OCI-LY1 (cell line): Measurements from ENCODE around the gene ADNP.

ENCODE experiments used
- H2AFZ ChIP-seq: fragments of 200-600 bp; sonication (generic), shearing (Covaris generic); 2 replicates; pipeline ENCODE4 v1.6.0; 2014; ENCODE audit warnings: antibody characterized with exemption, mild to moderate bottlenecking, low read length
- H3F3A ChIP-seq: fragments of 200-600 bp; sonication (generic), shearing (Covaris generic); 2 replicates; pipeline ENCODE4 v1.6.0; 2014; ENCODE audit warnings: mild to moderate bottlenecking, antibody characterized with exemption, low read length, moderate library complexity; ENCODE audit not compliant: insufficient read depth
- H3K27ac ChIP-seq: fragments of 200-600 bp; sonication (generic); 2 replicates; pipeline ENCODE4 v1.5.1; 2014; ENCODE audit warnings: low read length, mixed run types, mild to moderate bottlenecking, low read depth; ENCODE audit not compliant: poor library complexity, severe bottlenecking
- H3K27me3 ChIP-seq: fragments of 200-600 bp; sonication (generic); 2 replicates; pipeline ENCODE4 v1.6.0; 2014; ENCODE audit warnings: antibody characterized with exemption, mild to moderate bottlenecking, low read length, moderate library complexity; ENCODE audit not compliant: insufficient read depth
- H3K36me3 ChIP-seq: fragments of 200-600 bp; sonication (generic); 2 replicates; pipeline ENCODE4 v1.6.1; 2014; ENCODE audit warnings: mild to moderate bottlenecking, antibody characterized with exemption, low read length, moderate library complexity, mixed read lengths; ENCODE audit not compliant: insufficient read depth
- H3K4me1 ChIP-seq: fragments of 200-600 bp; sonication (generic); 2 replicates; pipeline ENCODE4 v1.5.1; 2014; ENCODE audit warnings: mild to moderate bottlenecking, low read length, moderate library complexity; ENCODE audit not compliant: insufficient read depth, severe bottlenecking
- H3K4me2 ChIP-seq: fragments of 200-600 bp; sonication (generic), shearing (Covaris generic); 2 replicates; pipeline ENCODE4 v1.6.1; 2014; ENCODE audit warnings: low read length
- H3K4me3 ChIP-seq: fragments of 200-600 bp; sonication (generic); 2 replicates; pipeline ENCODE4 v1.5.1; 2014; ENCODE audit warnings: low read length, low read depth, mild to moderate bottlenecking, mixed read lengths; ENCODE audit not compliant: poor library complexity, severe bottlenecking
- H3K79me2 ChIP-seq: fragments of 200-600 bp; shearing (Covaris generic); 2 replicates; pipeline ENCODE4 v1.6.1; 2016; ENCODE audit warnings: mixed run types, low read length, mixed read lengths; ENCODE audit not compliant: insufficient read depth
- H3K9ac ChIP-seq: fragments of 200-600 bp; sonication (generic), shearing (Covaris generic); 2 replicates; pipeline ENCODE4 v1.6.1; 2014; ENCODE audit warnings: mild to moderate bottlenecking, low read length, mixed read lengths
- H3K9me2 ChIP-seq: fragments of 200-600 bp; sonication (generic), shearing (Covaris generic); 2 replicates; pipeline ENCODE4 v1.6.1; 2014; ENCODE audit warnings: low read depth, mild to moderate bottlenecking, low read length, mixed read lengths
- H3K9me3 ChIP-seq: fragments of 200-600 bp; shearing (Covaris generic); 2 replicates; pipeline ENCODE4 v1.6.1; 2014; ENCODE audit warnings: low read length, mixed read lengths
- H4K20me1 ChIP-seq: fragments of 200-600 bp; sonication (generic), shearing (Covaris generic); 2 replicates; pipeline ENCODE4 v1.6.0; 2016; ENCODE audit warnings: mild to moderate bottlenecking, low read length; ENCODE audit not compliant: insufficient read depth
- CTCF ChIP-seq: fragments of 200-600 bp; sonication (generic), shearing (Covaris generic); IDR thresholded peaks from 2 replicates; pipeline ENCODE4 v1.5.1; 2017; ENCODE audit warnings: mild to moderate bottlenecking, antibody characterized with exemption, low read length, moderate library complexity, mixed read lengths
- EZH2 ChIP-seq: fragments of 200-600 bp; sonication (generic), shearing (Covaris generic); IDR thresholded peaks from 2 replicates; pipeline ENCODE4 v1.8.0; 2017; ENCODE audit warnings: borderline replicate concordance, mixed run types, mild to moderate bottlenecking, antibody characterized with exemption, low read length, moderate library complexity, mixed read lengths

ADNP gene

GRCh38 chr20:50909413-50909812, 21.8 kb downstream of the ADNP start:
- H3K4me2 ChIP-seq: no peak overlapping the region
- H3K79me2 ChIP-seq: peaks cover 99% of the 10 kb centered on the region
- H3K9me3 ChIP-seq: no peaks in the 10 kb centered on the region
- peaks cover 71% of the 10 kb centered on the region for H3K36me3 ChIP-seq
- no peaks in the 10 kb centered on the region for H3K4me1 ChIP-seq
- H3F3A ChIP-seq: no peaks in the 10 kb centered on the region
- H3K27ac ChIP-seq: no peak overlapping the region
- H3K9me2 ChIP-seq: no peaks in the 10 kb centered on the region
- TF ChIP-seq EZH2 (no peak), CTCF (no peak)
- no peak overlapping the region for H3K4me3 ChIP-seq
- no peaks in the 10 kb centered on the region for H3K27me3 ChIP-seq
- H2AFZ ChIP-seq: no peak overlapping the region
- peaks cover 11% of the 10 kb centered on the region; the same call in 1 of the 2 replicates for H4K20me1 ChIP-seq
- H3K9ac ChIP-seq: no peak overlapping the region

- Histone ChIP-seq H3K79me2 (peaks cover 74% of the 10 kb centered on the region), H3K9ac (no peak overlapping the region), H4K20me1 (peaks cover 7% of the 10 kb centered on the region), H3K4me1 (no peaks in the 10 kb centered on the region), H3K36me3 (peaks cover 78% of the 10 kb centered on the region), H3K9me3 (no peaks in the 10 kb centered on the region), H3K4me3 (no peak overlapping the region), H3K4me2 (no peak overlapping the region), H3K27ac (no peak overlapping the region), H3F3A (no peaks in the 10 kb centered on the region), H2AFZ (no peak overlapping the region), H3K27me3 (no peaks in the 10 kb centered on the region), H3K9me2 (no peaks in the 10 kb centered on the region)
- TF ChIP-seq EZH2: no peak
- TF ChIP-seq CTCF: no peak
These were observed 27.1 kb downstream of the ADNP start for GRCh38 chr20:50904067-50904570.

GRCh38 chr20:50903353-50904051, 27.7 kb downstream of the ADNP start:
- Histone ChIP-seq H3K4me1 (no peaks in the 10 kb centered on the region), H3K9ac (no peak overlapping the region), H3K27ac (no peak overlapping the region), H3K36me3 (peaks cover 80% of the 10 kb centered on the region), H3K4me3 (no peak overlapping the region), H3K27me3 (no peaks in the 10 kb centered on the region), H3K9me3 (no peaks in the 10 kb centered on the region), H2AFZ (no peak overlapping the region), H3K9me2 (no peaks in the 10 kb centered on the region), H3F3A (no peaks in the 10 kb centered on the region), H4K20me1 (peaks cover 7% of the 10 kb centered on the region), H3K79me2 (peaks cover 68% of the 10 kb centered on the region), H3K4me2 (no peak overlapping the region)
- TF ChIP-seq EZH2 (no peak), CTCF (no peak)
